Measurements from ENCODE around the gene TANK. TPM values are rescaled to one million over a fixed set of nuclear protein-coding genes. Genes with fewer than 3 reads are reported as not detected.

The TANK gene
- total RNA-seq, 1 experiment from 2014 or later = 35.9 TPM

GRCh38 chr2:161237392-161238264 is 77.4 kb downstream of the TANK start:
- Histone ChIP-seq H3K4me1 (ENCODE audit: insufficient read depth, low read length, poor library complexity, severe bottlenecking) (peaks cover 13% of the 10 kb centered on the region), H3K27me3 (replicated peaks; ENCODE audit: insufficient read depth, low read depth, low read length, poor library complexity) (no peaks in the 10 kb centered on the region), H3K9me3 (ENCODE audit: low read depth, low read length, poor library complexity, severe bottlenecking) (no peaks in the 10 kb centered on the region), H3K4me3 (ENCODE audit: low read depth, low read length, poor library complexity, severe bottlenecking) (peak overlapping the region; percentile 51), H3K27ac (ENCODE audit: low read depth, low read length, poor library complexity, severe bottlenecking) (peak overlapping the region; percentile 21), H3K36me3 (ENCODE audit: insufficient read depth, low read length, poor library complexity, severe bottlenecking) (no peaks in the 10 kb centered on the region)
- BruUV-seq (replicated peaks) = no TSS peak
- CTCF ChIA-PET = no interaction called here
- no peak for TF ChIP-seq EZH2 (IDR thresholded peaks at IDR 0.05; ENCODE audit: borderline replicate concordance, low read depth, low read length, poor library complexity, severe bottlenecking)
- TF ChIP-seq CTCF (conservative IDR thresholded peaks at IDR 0.05; ENCODE audit: low read depth, low read length) = no peak
- peak; percentile 64 for DNase-seq (ENCODE audit: low spot score)
- POLR2A ChIA-PET (ENCODE audit: low non-redundant PET) = no interaction called here
- intact Hi-C loops (cut with micrococcal nuclease; ENCODE audit: unreplicated experiment) = no loop called here

- no peaks in the 10 kb centered on the region for H3K9me3 ChIP-seq (ENCODE audit: low read depth, low read length, poor library complexity, severe bottlenecking)
- ChIA-PET POLR2A (ENCODE audit: low non-redundant PET) (no interaction called here), CTCF (no interaction called here)
- no peaks in the 10 kb centered on the region for H3K36me3 ChIP-seq (ENCODE audit: insufficient read depth, low read length, poor library complexity, severe bottlenecking)
- H3K4me1 ChIP-seq (ENCODE audit: insufficient read depth, low read length, poor library complexity, severe bottlenecking) = peaks cover 13% of the 10 kb centered on the region
- intact Hi-C loops (cut with micrococcal nuclease; ENCODE audit: unreplicated experiment) = no loop called here
- TF ChIP-seq CTCF (conservative IDR thresholded peaks at IDR 0.05; ENCODE audit: low read depth, low read length) (no peak), EZH2 (IDR thresholded peaks at IDR 0.05; ENCODE audit: borderline replicate concordance, low read depth, low read length, poor library complexity, severe bottlenecking) (no peak)
- peak overlapping the region; percentile 21 for H3K27ac ChIP-seq (ENCODE audit: low read depth, low read length, poor library complexity, severe bottlenecking)
- H3K4me3 ChIP-seq (ENCODE audit: low read depth, low read length, poor library complexity, severe bottlenecking) = peak overlapping the region; percentile 51
- DNase-seq (ENCODE audit: low spot score) = no peak
- H3K27me3 ChIP-seq (replicated peaks; ENCODE audit: insufficient read depth, low read depth, low read length, poor library complexity) = no peaks in the 10 kb centered on the region
- no TSS peak for BruUV-seq (replicated peaks)
These were observed 78.0 kb downstream of the TANK start for GRCh38 chr2:161238265-161238559.

GRCh38 chr2:161238560-161239325 is 78.5 kb downstream of the TANK start:
- ChIA-PET POLR2A (ENCODE audit: low non-redundant PET) (no interaction called here), CTCF (no interaction called here)
- Histone ChIP-seq H3K4me1 (ENCODE audit: insufficient read depth, low read length, poor library complexity, severe bottlenecking) (peaks cover 13% of the 10 kb centered on the region), H3K4me3 (ENCODE audit: low read depth, low read length, poor library complexity, severe bottlenecking) (peak overlapping the region; percentile 51), H3K27me3 (replicated peaks; ENCODE audit: insufficient read depth, low read depth, low read length, poor library complexity) (no peaks in the 10 kb centered on the region), H3K27ac (ENCODE audit: low read depth, low read length, poor library complexity, severe bottlenecking) (no peak overlapping the region), H3K9me3 (ENCODE audit: low read depth, low read length, poor library complexity, severe bottlenecking) (no peaks in the 10 kb centered on the region), H3K36me3 (ENCODE audit: insufficient read depth, low read length, poor library complexity, severe bottlenecking) (no peaks in the 10 kb centered on the region)
- no TSS peak for BruUV-seq (replicated peaks)
- DNase-seq (ENCODE audit: low spot score) = peak; percentile 79
- no peak for TF ChIP-seq EZH2 (IDR thresholded peaks at IDR 0.05; ENCODE audit: borderline replicate concordance, low read depth, low read length, poor library complexity, severe bottlenecking)
- intact Hi-C loops (cut with micrococcal nuclease; ENCODE audit: unreplicated experiment) = no loop called here
